ENCODE data around the gene SELENOV.

SELENOV gene

GRCh38 chr19:39542206-39542605 lies 27.3 kb downstream of the SELENOV start:
- Histone ChIP-seq H3K4me3 (ENCODE audit: low read length) (no peak overlapping the region), H3K36me3 (ENCODE audit: insufficient read depth, low read length) (no peaks in the 10 kb centered on the region; the same call in 1 of the 2 replicates), H3K4me1 (ENCODE audit: insufficient read depth, low read length) (peaks cover 17% of the 10 kb centered on the region; the same call in 1 of the 2 replicates), H3K27me3 (ENCODE audit: insufficient read depth, low read length) (no peaks in the 10 kb centered on the region), H3K9me3 (ENCODE audit: insufficient read depth, low read depth, low read length) (no peaks in the 10 kb centered on the region), H3K27ac (ENCODE audit: low read depth, low read length) (no peak overlapping the region), H3K9ac (ENCODE audit: low read depth, low read length) (no peak overlapping the region)
- 65% methylated on average over 2 of the region's 2 CpGs for WGBS

GRCh38 chr19:39543477-39543857 lies 28.5 kb downstream of the SELENOV start:
- Histone ChIP-seq H3K36me3 (ENCODE audit: insufficient read depth, low read length) (no peaks in the 10 kb centered on the region; the same call in 1 of the 2 replicates), H3K4me3 (ENCODE audit: low read length) (no peak overlapping the region), H3K9ac (ENCODE audit: low read depth, low read length) (no peak overlapping the region), H3K27ac (ENCODE audit: low read depth, low read length) (no peak overlapping the region), H3K27me3 (ENCODE audit: insufficient read depth, low read length) (no peaks in the 10 kb centered on the region), H3K4me1 (ENCODE audit: insufficient read depth, low read length) (peaks cover 16% of the 10 kb centered on the region; the same call in 1 of the 2 replicates), H3K9me3 (ENCODE audit: insufficient read depth, low read depth, low read length) (no peaks in the 10 kb centered on the region)
- WGBS = 82% methylated on average over 3 of the region's 3 CpGs

GRCh38 chr19:39544226-39544903 lies 29.4 kb downstream of the SELENOV start:
- H3K27me3 ChIP-seq (ENCODE audit: insufficient read depth, low read length) = no peaks in the 10 kb centered on the region
- WGBS = 90% methylated on average over 7 of the region's 7 CpGs
- peaks cover 11% of the 10 kb centered on the region; the same call in 1 of the 2 replicates for H3K4me1 ChIP-seq (ENCODE audit: insufficient read depth, low read length)
- H3K36me3 ChIP-seq (ENCODE audit: insufficient read depth, low read length) = no peaks in the 10 kb centered on the region
- no peak overlapping the region for H3K4me3 ChIP-seq (ENCODE audit: low read length)
- no peak overlapping the region for H3K27ac ChIP-seq (ENCODE audit: low read depth, low read length)
- no peak overlapping the region for H3K9ac ChIP-seq (ENCODE audit: low read depth, low read length)
- H3K9me3 ChIP-seq (ENCODE audit: insufficient read depth, low read depth, low read length) = no peaks in the 10 kb centered on the region

- Histone ChIP-seq H3K4me3 (ENCODE audit: low read length) (no peak overlapping the region), H3K36me3 (ENCODE audit: insufficient read depth, low read length) (no peaks in the 10 kb centered on the region), H3K4me1 (ENCODE audit: insufficient read depth, low read length) (peaks cover 11% of the 10 kb centered on the region; the same call in 1 of the 2 replicates), H3K27ac (ENCODE audit: low read depth, low read length) (no peak overlapping the region), H3K27me3 (ENCODE audit: insufficient read depth, low read length) (no peaks in the 10 kb centered on the region), H3K9me3 (ENCODE audit: insufficient read depth, low read depth, low read length) (no peaks in the 10 kb centered on the region), H3K9ac (ENCODE audit: low read depth, low read length) (no peak overlapping the region)
- 69% methylated on average over 1 of the region's 1 CpG for WGBS
Observed at GRCh38 chr19:39544911-39545310, 30.0 kb downstream of the SELENOV start.

- WGBS = 69% methylated on average over 8 of the region's 8 CpGs
- H3K9me3 ChIP-seq (ENCODE audit: insufficient read depth, low read depth, low read length) = no peaks in the 10 kb centered on the region
- no peak overlapping the region for H3K27ac ChIP-seq (ENCODE audit: low read depth, low read length)
- no peaks in the 10 kb centered on the region for H3K36me3 ChIP-seq (ENCODE audit: insufficient read depth, low read length)
- H3K27me3 ChIP-seq (ENCODE audit: insufficient read depth, low read length) = no peaks in the 10 kb centered on the region
- H3K9ac ChIP-seq (ENCODE audit: low read depth, low read length) = no peak overlapping the region
- no peak overlapping the region for H3K4me3 ChIP-seq (ENCODE audit: low read length)
- peaks cover 6% of the 10 kb centered on the region; the same call in 1 of the 2 replicates for H3K4me1 ChIP-seq (ENCODE audit: insufficient read depth, low read length)
Observed at GRCh38 chr19:39546599-39546998, 31.7 kb downstream of the SELENOV start.

GRCh38 chr19:39550197-39550596 lies 35.3 kb downstream of the SELENOV start:
- H3K9ac ChIP-seq (ENCODE audit: low read depth, low read length) = no peak overlapping the region
- WGBS = 90% methylated on average over 5 of the region's 5 CpGs

GRCh38 chr19:39553082-39553652 lies 38.2 kb downstream of the SELENOV start:
- no peak overlapping the region for H3K9ac ChIP-seq (ENCODE audit: low read depth, low read length)
- 69% methylated on average over 7 of the region's 7 CpGs for WGBS

More at GRCh38 chr19:39550197-39550596, 35.3 kb downstream of the SELENOV start:
- Histone ChIP-seq H3K27ac (ENCODE audit: low read depth, low read length) (no peak overlapping the region), H3K4me1 (ENCODE audit: insufficient read depth, low read length) (no peaks in the 10 kb centered on the region), H3K9me3 (ENCODE audit: insufficient read depth, low read depth, low read length) (no peaks in the 10 kb centered on the region), H3K4me3 (ENCODE audit: low read length) (no peak overlapping the region), H3K27me3 (ENCODE audit: insufficient read depth, low read length) (no peaks in the 10 kb centered on the region), H3K36me3 (ENCODE audit: insufficient read depth, low read length) (no peaks in the 10 kb centered on the region)

GRCh38 chr19:39554701-39555311 lies 39.9 kb downstream of the SELENOV start:
- Histone ChIP-seq H3K9ac (ENCODE audit: low read depth, low read length) (no peak overlapping the region), H3K36me3 (ENCODE audit: insufficient read depth, low read length) (no peaks in the 10 kb centered on the region), H3K4me3 (ENCODE audit: low read length) (no peak overlapping the region), H3K27me3 (ENCODE audit: insufficient read depth, low read length) (0 out of 2 replicates have a peak, but pooled peaks cover 3% of the 10 kb centered on the region), H3K4me1 (ENCODE audit: insufficient read depth, low read length) (no peaks in the 10 kb centered on the region), H3K27ac (ENCODE audit: low read depth, low read length) (no peak overlapping the region), H3K9me3 (ENCODE audit: insufficient read depth, low read depth, low read length) (no peaks in the 10 kb centered on the region)
- 76% methylated on average over 4 of the region's 4 CpGs for WGBS

More at GRCh38 chr19:39553082-39553652, 38.2 kb downstream of the SELENOV start:
- Histone ChIP-seq H3K4me1 (ENCODE audit: insufficient read depth, low read length) (no peaks in the 10 kb centered on the region), H3K27ac (ENCODE audit: low read depth, low read length) (no peak overlapping the region), H3K9me3 (ENCODE audit: insufficient read depth, low read depth, low read length) (no peaks in the 10 kb centered on the region), H3K27me3 (ENCODE audit: insufficient read depth, low read length) (0 out of 2 replicates have a peak, but pooled peaks cover 3% of the 10 kb centered on the region), H3K4me3 (ENCODE audit: low read length) (no peak overlapping the region), H3K36me3 (ENCODE audit: insufficient read depth, low read length) (no peaks in the 10 kb centered on the region)

GRCh38 chr19:39555883-39556282 lies 40.9 kb downstream of the SELENOV start:
- Histone ChIP-seq H3K9ac (ENCODE audit: low read depth, low read length) (no peak overlapping the region), H3K4me3 (ENCODE audit: low read length) (no peak overlapping the region), H3K36me3 (ENCODE audit: insufficient read depth, low read length) (no peaks in the 10 kb centered on the region), H3K9me3 (ENCODE audit: insufficient read depth, low read depth, low read length) (no peaks in the 10 kb centered on the region), H3K4me1 (ENCODE audit: insufficient read depth, low read length) (no peaks in the 10 kb centered on the region), H3K27me3 (ENCODE audit: insufficient read depth, low read length) (0 out of 2 replicates have a peak, but pooled peaks cover 3% of the 10 kb centered on the region), H3K27ac (ENCODE audit: low read depth, low read length) (no peak overlapping the region)
- WGBS = 77% methylated on average over 1 of the region's 1 CpG

GRCh38 chr19:39557811-39558623 lies 43.1 kb downstream of the SELENOV start:
- H3K9me3 ChIP-seq (ENCODE audit: insufficient read depth, low read depth, low read length) = no peaks in the 10 kb centered on the region
- H3K4me1 ChIP-seq (ENCODE audit: insufficient read depth, low read length) = no peaks in the 10 kb centered on the region
- no peaks in the 10 kb centered on the region for H3K36me3 ChIP-seq (ENCODE audit: insufficient read depth, low read length)
- H3K27ac ChIP-seq (ENCODE audit: low read depth, low read length) = no peak overlapping the region
- H3K27me3 ChIP-seq (ENCODE audit: insufficient read depth, low read length) = 0 out of 2 replicates have a peak, but pooled peaks cover 3% of the 10 kb centered on the region
- no peak overlapping the region for H3K9ac ChIP-seq (ENCODE audit: low read depth, low read length)
- WGBS = 85% methylated on average over 5 of the region's 5 CpGs
- no peak overlapping the region for H3K4me3 ChIP-seq (ENCODE audit: low read length)
